C4-2B (cell line): Measurements from ENCODE around the gene RPRD1B.

ENCODE experiments used
- CTCF ChIP-seq: fragments of 450-650 bp; conservative IDR thresholded peaks from 2 replicates; pipeline ENCODE4 v1.5.1; 2017; ENCODE audit warnings: mild to moderate bottlenecking
- ZFX ChIP-seq: fragments of 450-650 bp; IDR thresholded peaks from 2 replicates; pipeline ENCODE4 v1.6.1; 2017

- TF ChIP-seq CTCF, result no peak
- TF ChIP-seq ZFX, result no peak
These were observed 45.8 kb downstream of the RPRD1B start for GRCh38 chr20:38079353-38079752.
